Measurements from ENCODE around the gene FLYWCH1. TPM values are rescaled to one million over a fixed set of nuclear protein-coding genes. Genes with fewer than 3 reads are reported as not detected.
"Not testable (repeated sequence)": the region's sequence is repeated elsewhere in the genome, so short reads cannot be mapped to it uniquely, and the experiment has no call there.

The FLYWCH1 gene
- polyA plus RNA-seq, 3 donors: 5.0 to 42.7 (median 7.1) TPM

DNA sequence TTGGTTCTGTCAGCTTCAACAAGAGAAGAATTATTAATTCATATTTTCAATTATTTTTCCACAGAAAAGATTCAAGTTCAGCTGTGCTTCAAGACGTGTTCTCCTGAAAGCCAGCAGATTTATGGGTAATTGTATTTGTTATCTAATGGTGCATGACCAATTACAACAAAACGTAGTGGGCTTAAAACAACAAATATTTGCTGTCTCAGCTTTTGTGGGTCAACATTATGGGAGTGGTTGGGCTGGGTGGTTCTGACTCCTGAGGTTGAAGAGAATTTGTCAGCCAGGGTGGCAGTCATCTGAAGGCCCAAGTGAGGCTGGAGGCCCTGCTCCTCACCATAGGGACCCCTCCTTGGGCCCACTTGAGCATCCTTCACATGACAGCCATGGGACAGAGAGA is 28.2 kb downstream of the FLYWCH1 start:
- Histone ChIP-seq H3K9ac (ENCODE audit: insufficient read depth, low read length, poor library complexity, severe bottlenecking) (no peak overlapping the region), H3K27me3 (ENCODE audit: control insufficient read depth in 2 of 2, insufficient read depth in 2 of 2, low read length in 2 of 2) (no peaks in the 10 kb centered on the region), H3K36me3 (replicated peaks in 1 of 2; ENCODE audit: control insufficient read depth in 1 of 2, insufficient read depth in 2 of 2, low read length in 2 of 2) (peaks cover 56 to 88% of the 10 kb centered on the region in 2 donors), H3K4me3 (replicated peaks in 1 of 3; ENCODE audit: low read depth in 2 of 3, low read length in 3 of 3) (no peak overlapping the region), H3K9me3 (replicated peaks in 1 of 2; ENCODE audit: control insufficient read depth in 1 of 2, insufficient read depth in 1 of 2, low read length in 2 of 2) (no peaks in the 10 kb centered on the region), H3K4me1 (ENCODE audit: control insufficient read depth in 1 of 2, insufficient read depth in 2 of 2, low read length in 2 of 2) (no peaks in the 10 kb centered on the region), H2AFZ (ENCODE audit: insufficient read depth, low read depth, low read length, poor library complexity, severe bottlenecking) (no peak overlapping the region), H4K20me1 (ENCODE audit: insufficient read depth, low read length) (no peaks in the 10 kb centered on the region), H3K4me2 (replicated peaks; ENCODE audit: extremely low read depth, low read length, poor library complexity, severe bottlenecking) (no peak overlapping the region), H3K79me2 (ENCODE audit: insufficient read depth, low read length) (no peaks in the 10 kb centered on the region), H3K27ac (ENCODE audit: low read depth in 1 of 2, low read length in 2 of 2) (no peak overlapping the region)
- Mint-ChIP-seq H3K9me3 (no peaks in the 10 kb centered on the region), H3K27ac (peak overlapping the region in 1 of 7 donors; percentile 74), H3K27me3 (ENCODE audit: low read depth in 3 of 3) (peaks cover 0 to 2% (median 0%) of the 10 kb centered on the region in 3 donors), H3K4me1 (no peaks in the 10 kb centered on the region), H3K36me3 (peaks cover 60 to 85% of the 10 kb centered on the region in 2 donors), H3K4me3 (no peak overlapping the region)
- 86% methylated on average over 1 of the region's 2 CpGs for WGBS (ENCODE audit: insufficient coverage)
- DNase-seq: no peak
- TF ChIP-seq, protein P1, sequence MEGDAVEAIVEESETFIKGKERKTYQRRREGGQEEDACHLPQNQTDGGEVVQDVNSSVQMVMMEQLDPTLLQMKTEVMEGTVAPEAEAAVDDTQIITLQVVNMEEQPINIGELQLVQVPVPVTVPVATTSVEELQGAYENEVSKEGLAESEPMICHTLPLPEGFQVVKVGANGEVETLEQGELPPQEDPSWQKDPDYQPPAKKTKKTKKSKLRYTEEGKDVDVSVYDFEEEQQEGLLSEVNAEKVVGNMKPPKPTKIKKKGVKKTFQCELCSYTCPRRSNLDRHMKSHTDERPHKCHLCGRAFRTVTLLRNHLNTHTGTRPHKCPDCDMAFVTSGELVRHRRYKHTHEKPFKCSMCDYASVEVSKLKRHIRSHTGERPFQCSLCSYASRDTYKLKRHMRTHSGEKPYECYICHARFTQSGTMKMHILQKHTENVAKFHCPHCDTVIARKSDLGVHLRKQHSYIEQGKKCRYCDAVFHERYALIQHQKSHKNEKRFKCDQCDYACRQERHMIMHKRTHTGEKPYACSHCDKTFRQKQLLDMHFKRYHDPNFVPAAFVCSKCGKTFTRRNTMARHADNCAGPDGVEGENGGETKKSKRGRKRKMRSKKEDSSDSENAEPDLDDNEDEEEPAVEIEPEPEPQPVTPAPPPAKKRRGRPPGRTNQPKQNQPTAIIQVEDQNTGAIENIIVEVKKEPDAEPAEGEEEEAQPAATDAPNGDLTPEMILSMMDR (IDR thresholded peaks at IDR 0.05): no peak
- intact Hi-C loops (cut with micrococcal nuclease): no loop called here

DNA sequence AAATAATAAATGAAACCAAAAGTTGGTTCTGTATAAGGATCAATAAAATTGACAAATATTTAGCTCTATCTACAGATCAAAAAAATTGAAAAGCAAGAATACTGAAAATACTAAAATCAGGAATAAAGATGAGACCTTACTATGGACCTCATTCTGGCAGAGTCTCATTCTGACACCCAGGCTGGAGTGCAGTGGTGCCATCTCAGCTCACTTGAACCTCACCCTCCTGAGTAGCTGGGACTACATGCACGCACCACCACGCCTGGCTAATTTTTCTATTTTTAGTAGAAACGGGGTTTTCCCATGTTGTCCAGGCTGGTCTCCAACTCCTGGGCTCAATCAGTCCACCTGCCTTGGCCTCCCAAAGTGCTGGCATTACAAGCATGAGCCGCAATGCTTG is 30.3 kb downstream of the FLYWCH1 start:
- DNase-seq: no peak
- Histone ChIP-seq H3K79me2 (ENCODE audit: insufficient read depth, low read length) (no peaks in the 10 kb centered on the region), H3K9ac (ENCODE audit: insufficient read depth, low read length, poor library complexity, severe bottlenecking) (no peak overlapping the region), H3K27ac (ENCODE audit: low read depth in 1 of 2, low read length in 2 of 2) (no peak overlapping the region), H3K4me3 (replicated peaks in 1 of 3; ENCODE audit: low read depth in 2 of 3, low read length in 3 of 3) (no peak overlapping the region), H3K27me3 (ENCODE audit: control insufficient read depth in 2 of 2, insufficient read depth in 2 of 2, low read length in 2 of 2) (no peaks in the 10 kb centered on the region), H3K9me3 (replicated peaks in 1 of 2; ENCODE audit: control insufficient read depth in 1 of 2, insufficient read depth in 1 of 2, low read length in 2 of 2) (no peaks in the 10 kb centered on the region), H3K36me3 (replicated peaks in 1 of 2; ENCODE audit: control insufficient read depth in 1 of 2, insufficient read depth in 2 of 2, low read length in 2 of 2) (peaks cover 41 to 68% of the 10 kb centered on the region in 2 donors), H3K4me2 (replicated peaks; ENCODE audit: extremely low read depth, low read length, poor library complexity, severe bottlenecking) (no peak overlapping the region), H4K20me1 (ENCODE audit: insufficient read depth, low read length) (no peaks in the 10 kb centered on the region), H3K4me1 (ENCODE audit: control insufficient read depth in 1 of 2, insufficient read depth in 2 of 2, low read length in 2 of 2) (no peaks in the 10 kb centered on the region), H2AFZ (ENCODE audit: insufficient read depth, low read depth, low read length, poor library complexity, severe bottlenecking) (no peak overlapping the region)
- no peaks in the 10 kb centered on the region for H3K27me3 Mint-ChIP-seq (ENCODE audit: low read depth in 3 of 3)
- intact Hi-C loops (cut with micrococcal nuclease): no loop called here
- TF ChIP-seq, protein P1 (IDR thresholded peaks at IDR 0.05): no peak
- no peak overlapping the region for H3K4me3 Mint-ChIP-seq
- no peak overlapping the region for H3K27ac Mint-ChIP-seq
- H3K4me1 Mint-ChIP-seq: no peaks in the 10 kb centered on the region
- 93% methylated on average over 4 of the region's 4 CpGs for WGBS (ENCODE audit: insufficient coverage)
- peaks cover 50 to 75% of the 10 kb centered on the region in 2 donors for H3K36me3 Mint-ChIP-seq
- H3K9me3 Mint-ChIP-seq: no peaks in the 10 kb centered on the region

DNA sequence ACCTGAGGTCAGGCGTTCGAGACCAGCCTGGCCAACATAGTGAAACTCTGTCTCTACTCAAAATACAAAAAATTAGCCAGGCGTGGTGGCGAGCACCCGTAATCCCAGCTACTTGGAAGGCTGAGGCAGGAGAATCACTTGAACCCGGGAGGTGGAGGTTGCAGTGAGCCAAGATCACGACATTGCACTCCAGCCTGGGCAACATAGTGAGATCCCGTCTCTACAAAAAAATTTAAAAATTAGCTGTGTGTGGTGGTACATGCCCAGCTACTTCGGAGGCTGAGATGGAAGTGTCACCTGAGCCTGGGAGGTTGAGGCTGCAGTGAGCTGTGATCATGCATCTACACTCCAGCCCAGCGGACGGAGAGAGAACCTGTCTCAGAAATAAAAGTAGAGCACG is 32.0 kb downstream of the FLYWCH1 start:
- H3K36me3 ChIP-seq (replicated peaks in 1 of 2; ENCODE audit: control insufficient read depth in 1 of 2, insufficient read depth in 2 of 2, low read length in 2 of 2): peaks cover 29 to 55% of the 10 kb centered on the region in 2 donors
- H3K4me3 ChIP-seq (replicated peaks in 1 of 3; ENCODE audit: low read depth in 2 of 3, low read length in 3 of 3); H3K27ac ChIP-seq (ENCODE audit: low read depth in 1 of 2, low read length in 2 of 2); intact Hi-C loops (cut with micrococcal nuclease); H2AFZ ChIP-seq (ENCODE audit: insufficient read depth, low read depth, low read length, poor library complexity, severe bottlenecking); H3K79me2 ChIP-seq (ENCODE audit: insufficient read depth, low read length); H3K27me3 ChIP-seq (ENCODE audit: control insufficient read depth in 2 of 2, insufficient read depth in 2 of 2, low read length in 2 of 2); H3K4me1 Mint-ChIP-seq; H3K9ac ChIP-seq (ENCODE audit: insufficient read depth, low read length, poor library complexity, severe bottlenecking); H3K9me3 Mint-ChIP-seq; H3K27me3 Mint-ChIP-seq (ENCODE audit: low read depth in 3 of 3); H3K9me3 ChIP-seq (replicated peaks in 1 of 2; ENCODE audit: control insufficient read depth in 1 of 2, insufficient read depth in 1 of 2, low read length in 2 of 2); H3K4me3 Mint-ChIP-seq; DNase-seq; H3K4me2 ChIP-seq (replicated peaks; ENCODE audit: extremely low read depth, low read length, poor library complexity, severe bottlenecking); H3K4me1 ChIP-seq (ENCODE audit: control insufficient read depth in 1 of 2, insufficient read depth in 2 of 2, low read length in 2 of 2); H4K20me1 ChIP-seq (ENCODE audit: insufficient read depth, low read length): not testable (repeated sequence)
- peaks cover 46 to 63% of the 10 kb centered on the region in 2 donors for H3K36me3 Mint-ChIP-seq
- peak overlapping the region in 1 of 7 donors; percentile 31 for H3K27ac Mint-ChIP-seq
- WGBS (ENCODE audit: insufficient coverage): 86% methylated on average over 11 of the region's 12 CpGs

Measured in CD14-positive monocyte (primary cell).